ENCODE data around the gene MRM2.

The MRM2 gene

GRCh38 chr7:2201686-2202360 is 40.2 kb downstream of the MRM2 start:
- no peak for DNase-seq

GRCh38 chr7:2201128-2201527 is 40.9 kb downstream of the MRM2 start:
- DNase-seq = peak; percentile 34

GRCh38 chr7:2200584-2200980 is 41.4 kb downstream of the MRM2 start:
- DNase-seq = no peak

- DNase-seq = peak; percentile 37
These were observed 41.9 kb downstream of the MRM2 start for GRCh38 chr7:2199956-2200583.

GRCh38 chr7:2199528-2199927 is 42.5 kb downstream of the MRM2 start:
- DNase-seq = peak; percentile 37

GRCh38 chr7:2198760-2199159 is 43.2 kb downstream of the MRM2 start:
- peak; percentile 28 for DNase-seq

- DNase-seq = peak; percentile 22
These were observed 43.8 kb downstream of the MRM2 start for GRCh38 chr7:2198206-2198605.

- DNase-seq = peak; percentile 39
These were observed 44.4 kb downstream of the MRM2 start for GRCh38 chr7:2197436-2198155.

GRCh38 chr7:2196381-2197378 is 45.3 kb downstream of the MRM2 start:
- DNase-seq = peak; percentile 24

- DNase-seq = peak; percentile 63
These were observed 46.4 kb downstream of the MRM2 start for GRCh38 chr7:2195400-2196246.

- no peak for DNase-seq
These were observed 48.3 kb downstream of the MRM2 start for GRCh38 chr7:2193575-2194305.

- DNase-seq = peak; percentile 43
These were observed 49.0 kb downstream of the MRM2 start for GRCh38 chr7:2192831-2193534.

- no peak for DNase-seq
These were observed 51.0 kb downstream of the MRM2 start for GRCh38 chr7:2191016-2191415.

- no peak for DNase-seq
These were observed 51.5 kb downstream of the MRM2 start for GRCh38 chr7:2190531-2190930.

- DNase-seq = no peak
These were observed 55.8 kb downstream of the MRM2 start for GRCh38 chr7:2186166-2186565.

- DNase-seq = no peak
These were observed 56.3 kb downstream of the MRM2 start for GRCh38 chr7:2185715-2186114.

Measured in right forelimb (tissue), 1 donor.